Parathyroid adenoma (tissue), 2 donors: Measurements from ENCODE around the gene IL1R1.
"Not testable (repeated sequence)": the region's sequence is repeated elsewhere in the genome, so short reads cannot be mapped to it uniquely, and the experiment has no call there.

Source experiments
- H2AFZ ChIP-seq: fragments of 300-600 bp; sonication (generic); one replicate; pipeline ENCODE4 v1.7.0; 2017; ENCODE audit warnings: antibody characterized with exemption, mild to moderate bottlenecking
- H3K27ac ChIP-seq: fragments of 300-600 bp; sonication (generic); one replicate; pipeline ENCODE4 v1.7.0; 2017
- H3K27me3 ChIP-seq: fragments of 300-600 bp; sonication (generic); one replicate; pipeline ENCODE4 v1.7.0; 2017; ENCODE audit warnings: low read length; ENCODE audit not compliant: control insufficient read depth, insufficient read depth
- H3K36me3 ChIP-seq: fragments of 300-600 bp; sonication (generic); one replicate; pipeline ENCODE4 v1.7.0; 2017; ENCODE audit warnings: low read length; ENCODE audit not compliant: control insufficient read depth, insufficient read depth
- H3K4me1 ChIP-seq: fragments of 300-600 bp; sonication (generic); one replicate; pipeline ENCODE4 v1.7.0; 2017; ENCODE audit warnings: control low read depth
- H3K4me2 ChIP-seq: fragments of 300-600 bp; sonication (generic); one replicate; pipeline ENCODE4 v1.7.0; 2017; ENCODE audit warnings: low read length
- H3K4me3 ChIP-seq: fragments of 300-600 bp; sonication (generic); one replicate; pipeline ENCODE4 v1.7.0; 2017; ENCODE audit warnings: low read depth, low read length
- H3K79me2 ChIP-seq: fragments of 300-600 bp; sonication (generic); one replicate; pipeline ENCODE4 v1.7.0; 2017; ENCODE audit warnings: control low read depth
- H3K9ac ChIP-seq: fragments of 300-600 bp; sonication (generic); one replicate; pipeline ENCODE4 v1.7.0; 2017; ENCODE audit warnings: mild to moderate bottlenecking
- H3K9me3 ChIP-seq: fragments of 300-600 bp; sonication (generic); one replicate; pipeline ENCODE4 v1.7.0; 2017; ENCODE audit warnings: low read length; ENCODE audit not compliant: control insufficient read depth
- TF ChIP-seq, protein P1 (sequence below): fragments of 300-600 bp; sonication (generic); IDR thresholded peaks from one replicate; pipeline ENCODE4 v1.7.0; 2017; ENCODE audit warnings: antibody characterized with exemption, mild to moderate bottlenecking
- donor health status: primary hyperparathyroidism.

IL1R1 gene

DNA sequence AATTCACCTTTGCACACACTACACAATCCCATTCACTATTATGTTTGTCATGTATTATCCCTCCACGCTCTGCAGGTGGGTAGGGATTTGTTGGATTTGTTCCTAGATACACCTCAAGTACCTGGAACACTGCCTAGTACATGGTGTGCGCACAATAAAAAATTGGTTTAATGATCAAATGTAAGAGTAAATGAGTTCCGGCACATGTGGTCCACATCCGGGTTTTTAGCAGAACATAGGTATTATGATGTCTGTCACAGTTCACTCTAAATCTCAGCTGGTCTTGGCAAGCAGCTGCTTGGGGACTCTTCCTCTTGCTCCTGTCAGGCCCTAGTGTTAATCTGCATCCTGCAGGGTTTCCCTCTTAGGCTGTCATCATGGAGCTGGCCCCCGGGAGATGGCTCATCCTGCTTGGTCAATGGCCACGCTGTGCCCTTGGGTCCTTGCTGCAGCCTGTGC is 21.8 kb upstream of the IL1R1 start:
- Histone ChIP-seq H3K79me2 (no peaks in the 10 kb centered on the region), H3K27ac (no peak overlapping the region), H3K27me3 (no peaks in the 10 kb centered on the region), H3K4me3 (no peak overlapping the region), H3K9ac (no peak overlapping the region), H3K9me3 (no peaks in the 10 kb centered on the region), H2AFZ (no peak overlapping the region), H3K36me3 (no peaks in the 10 kb centered on the region), H3K4me2 (no peak overlapping the region), H3K4me1 (peaks cover 2% of the 10 kb centered on the region)
- TF ChIP-seq, protein P1, sequence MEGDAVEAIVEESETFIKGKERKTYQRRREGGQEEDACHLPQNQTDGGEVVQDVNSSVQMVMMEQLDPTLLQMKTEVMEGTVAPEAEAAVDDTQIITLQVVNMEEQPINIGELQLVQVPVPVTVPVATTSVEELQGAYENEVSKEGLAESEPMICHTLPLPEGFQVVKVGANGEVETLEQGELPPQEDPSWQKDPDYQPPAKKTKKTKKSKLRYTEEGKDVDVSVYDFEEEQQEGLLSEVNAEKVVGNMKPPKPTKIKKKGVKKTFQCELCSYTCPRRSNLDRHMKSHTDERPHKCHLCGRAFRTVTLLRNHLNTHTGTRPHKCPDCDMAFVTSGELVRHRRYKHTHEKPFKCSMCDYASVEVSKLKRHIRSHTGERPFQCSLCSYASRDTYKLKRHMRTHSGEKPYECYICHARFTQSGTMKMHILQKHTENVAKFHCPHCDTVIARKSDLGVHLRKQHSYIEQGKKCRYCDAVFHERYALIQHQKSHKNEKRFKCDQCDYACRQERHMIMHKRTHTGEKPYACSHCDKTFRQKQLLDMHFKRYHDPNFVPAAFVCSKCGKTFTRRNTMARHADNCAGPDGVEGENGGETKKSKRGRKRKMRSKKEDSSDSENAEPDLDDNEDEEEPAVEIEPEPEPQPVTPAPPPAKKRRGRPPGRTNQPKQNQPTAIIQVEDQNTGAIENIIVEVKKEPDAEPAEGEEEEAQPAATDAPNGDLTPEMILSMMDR = no peak

DNA sequence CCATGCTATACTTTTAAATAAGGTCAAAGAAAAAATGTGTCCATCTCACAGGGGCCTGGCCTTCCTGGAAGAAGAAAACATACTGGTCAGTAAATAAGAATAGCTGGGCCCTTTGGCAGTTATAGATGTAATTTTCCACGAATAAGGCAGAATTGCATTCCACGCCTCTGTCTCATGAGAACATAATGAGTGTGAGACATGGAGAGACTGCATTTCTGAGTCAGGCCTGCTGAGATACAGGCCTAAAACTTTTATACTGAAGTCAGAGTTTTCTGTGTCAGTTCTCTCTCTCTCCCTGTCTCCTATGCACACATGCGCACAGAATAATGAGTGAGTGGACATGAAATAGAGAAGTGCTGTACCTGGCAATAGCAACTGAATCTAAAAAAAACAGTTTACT is 20.4 kb upstream of the IL1R1 start:
- Histone ChIP-seq H3K4me2 (no peak overlapping the region), H3K4me1 (peaks cover 9% of the 10 kb centered on the region), H3K9ac (no peak overlapping the region), H3K79me2 (no peaks in the 10 kb centered on the region), H3K4me3 (no peak overlapping the region), H2AFZ (peak overlapping the region; percentile 15), H3K9me3 (no peaks in the 10 kb centered on the region), H3K27me3 (no peaks in the 10 kb centered on the region), H3K36me3 (no peaks in the 10 kb centered on the region), H3K27ac (peak overlapping the region; percentile 11)
- TF ChIP-seq, protein P1 = no peak

DNA sequence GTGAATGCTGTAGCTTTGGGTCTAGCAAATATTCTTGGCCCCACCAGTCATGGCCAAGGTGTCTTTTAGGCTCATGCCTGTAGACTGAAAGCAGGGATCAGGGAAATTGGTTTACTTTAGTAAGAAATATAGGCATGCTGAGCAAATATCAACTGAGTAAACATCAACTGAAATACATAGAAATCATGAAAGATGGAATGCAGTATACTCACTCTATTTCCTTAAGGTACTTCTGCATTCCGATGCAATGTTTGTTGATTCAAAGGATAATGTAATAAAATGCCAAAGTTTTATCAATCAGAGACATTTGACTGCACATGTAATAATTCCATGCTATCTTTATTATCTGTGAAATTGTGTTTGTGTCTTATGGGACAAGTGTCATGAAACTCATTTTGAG is 19.6 kb upstream of the IL1R1 start:
- H3K79me2 ChIP-seq = no peaks in the 10 kb centered on the region

DNA sequence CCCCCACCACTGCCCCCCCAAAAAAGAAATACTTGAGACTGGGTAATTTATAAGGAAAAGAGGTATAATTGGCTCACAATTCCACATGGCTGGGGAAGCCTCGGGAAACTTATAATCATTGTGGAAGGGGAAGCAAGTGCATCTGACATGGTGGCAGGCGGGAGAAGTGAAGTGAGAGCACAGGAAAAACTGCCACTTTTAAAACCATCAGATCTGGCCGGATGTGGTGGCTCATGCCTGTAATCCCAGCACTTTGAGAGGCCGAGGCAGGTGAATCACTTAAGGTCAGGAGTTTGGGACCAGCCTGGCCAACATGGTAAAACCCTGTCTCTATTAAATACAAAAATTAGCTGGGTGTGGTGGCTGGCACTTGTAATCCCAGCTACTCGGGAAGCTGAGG is 18.1 kb upstream of the IL1R1 start:
- not testable (repeated sequence) for H3K4me3 ChIP-seq, H3K36me3 ChIP-seq, H3K9ac ChIP-seq, H2AFZ ChIP-seq, H3K79me2 ChIP-seq, H3K9me3 ChIP-seq, H3K4me1 ChIP-seq, H3K4me2 ChIP-seq, H3K27ac ChIP-seq, H3K27me3 ChIP-seq

More for the DNA sequence above, 19.6 kb upstream of the IL1R1 start:
- Histone ChIP-seq H2AFZ (peak overlapping the region; percentile 15), H3K36me3 (no peaks in the 10 kb centered on the region), H3K27ac (no peak overlapping the region), H3K9ac (no peak overlapping the region), H3K27me3 (no peaks in the 10 kb centered on the region), H3K4me2 (no peak overlapping the region), H3K4me1 (peaks cover 9% of the 10 kb centered on the region), H3K9me3 (no peaks in the 10 kb centered on the region), H3K4me3 (no peak overlapping the region)
- TF ChIP-seq, protein P1 = no peak

DNA sequence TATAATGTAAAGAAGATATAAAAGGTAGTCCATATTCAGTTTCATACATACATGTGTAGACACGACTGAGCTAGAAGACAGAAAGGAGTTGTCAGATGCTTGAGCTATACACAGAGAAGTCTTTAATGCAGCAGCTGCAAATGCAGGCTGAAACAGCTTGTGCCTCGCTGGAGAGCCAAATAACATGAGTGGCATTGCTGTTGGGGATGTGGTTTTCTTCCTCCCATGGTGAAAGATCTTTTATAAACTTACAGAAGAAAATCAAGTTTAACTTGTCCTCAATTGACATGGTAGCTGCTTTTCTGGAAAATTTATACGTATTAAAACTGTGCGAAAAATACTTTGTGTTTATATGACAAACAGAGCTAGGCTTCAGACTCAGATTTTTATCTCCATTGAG is 16.4 kb upstream of the IL1R1 start:
- Histone ChIP-seq H3K27me3 (no peaks in the 10 kb centered on the region), H3K9ac (no peak overlapping the region), H3K4me3 (no peak overlapping the region), H2AFZ (no peak overlapping the region), H3K36me3 (no peaks in the 10 kb centered on the region), H3K79me2 (no peaks in the 10 kb centered on the region), H3K4me1 (peaks cover 9% of the 10 kb centered on the region), H3K27ac (no peak overlapping the region), H3K4me2 (no peak overlapping the region), H3K9me3 (no peaks in the 10 kb centered on the region)
- TF ChIP-seq, protein P1 = no peak
